ENCODE measurements around the gene TNFSF8. TPM values are rescaled to one million over a fixed set of nuclear protein-coding genes. Genes with fewer than 3 reads are reported as not detected.

The TNFSF8 gene
- total RNA-seq, 2 experiments from 2014 or later: 70.9 to 71.6 TPM

GRCh38 chr9:114916481-114916880 lies 13.9 kb downstream of the TNFSF8 start:
- no peak for TF ChIP-seq CTCF (IDR thresholded peaks at IDR 0.05)
- Mint-ChIP-seq H3K27me3 (no peaks in the 10 kb centered on the region), H3K36me3 (ENCODE audit: low read depth) (peaks cover 93% of the 10 kb centered on the region), H3K4me1 (ENCODE audit: low read depth) (peaks cover 91% of the 10 kb centered on the region), H3K4me3 (no peak overlapping the region), H3K9me3 (no peaks in the 10 kb centered on the region), H3K27ac (peak overlapping the region; percentile 1)
- H3K4me1 ChIP-seq (ENCODE audit: insufficient read depth, low read length): peaks cover 45% of the 10 kb centered on the region
- intact Hi-C loops (cut with DNase I, micrococcal nuclease): loop anchor here in 1 of 2 experiments (5.0 kb wide), 1 partner anchor 329 kb away; the partner anchor contains the start of gene ATP6V1G1
- ChIA-PET POLR2A (interaction anchor here (4.0 kb wide), 1 partner anchor 13 kb away, joined by 18 read pairs; the partner anchor contains the start of gene TNFSF8), CTCF (interaction anchor here (1.5 kb wide), 1 partner anchor 9 kb away, joined by 3 read pairs; no protein-coding TSS in a partner anchor)
- no peaks in the 10 kb centered on the region for H3K9me3 ChIP-seq (ENCODE audit: control insufficient read depth in 1 of 2, insufficient read depth in 1 of 2, low read length in 2 of 2)
- ATAC-seq (ENCODE audit: poor library complexity) (no peak), DNase-seq (no peak)
- H3K27ac ChIP-seq (ENCODE audit: low read depth in 1 of 2, low read length in 2 of 2): no peak overlapping the region
- peaks cover 63% of the 10 kb centered on the region for H3K36me3 ChIP-seq (ENCODE audit: insufficient read depth, low read length)
- no peak overlapping the region for H3K4me3 ChIP-seq (ENCODE audit: low read length)
- H3K27me3 ChIP-seq (ENCODE audit: control insufficient read depth in 1 of 2, insufficient read depth in 2 of 2, low read length in 2 of 2): no peaks in the 10 kb centered on the region

DNA sequence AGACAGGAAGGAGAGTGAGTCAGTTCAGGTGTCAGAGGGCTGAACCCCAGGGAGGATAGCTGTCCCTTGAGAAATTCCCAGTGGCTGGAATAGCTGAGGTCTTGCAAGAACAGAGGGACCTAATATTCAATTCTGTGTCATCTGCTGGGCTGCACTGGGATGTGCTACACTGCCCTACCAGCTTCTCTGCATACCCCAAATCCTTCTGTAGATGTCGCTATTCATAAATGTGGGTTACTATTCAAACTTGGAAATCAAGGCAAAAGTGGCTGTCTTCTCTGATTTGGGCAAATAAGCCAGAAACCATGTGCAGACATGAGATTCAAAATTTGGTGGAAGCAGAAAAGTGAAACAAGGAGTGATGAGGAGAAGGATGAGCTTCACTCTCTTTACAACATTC lies 16.3 kb downstream of the TNFSF8 start:
- POLR2A ChIA-PET: interaction anchor here (0.5 to 4.0 kb wide), 4 partner anchors 8 to 15 kb away, joined by 3 to 18 read pairs (median 4); partner anchors contain the start of gene TNFSF8
- no peak overlapping the region for H3K4me3 Mint-ChIP-seq
- peak overlapping the region; percentile 85 for H3K27ac Mint-ChIP-seq
- TF ChIP-seq CTCF (IDR thresholded peaks at IDR 0.05): no peak
- no peaks in the 10 kb centered on the region for H3K27me3 Mint-ChIP-seq
- peaks cover 58% of the 10 kb centered on the region for H3K36me3 ChIP-seq (ENCODE audit: insufficient read depth, low read length)
- CTCF ChIA-PET: interaction anchor here (1.2 to 1.6 kb wide), 3 partner anchors 9 to 233 kb away, joined by 3 to 4 read pairs (median 4); no protein-coding TSS in a partner anchor
- H3K4me3 ChIP-seq (ENCODE audit: low read length): no peak overlapping the region
- intact Hi-C loops (cut with DNase I, micrococcal nuclease): loop anchor here in 1 of 2 experiments (5.0 kb wide), 1 partner anchor 507 kb away; no protein-coding TSS in a partner anchor
- H3K4me1 ChIP-seq (ENCODE audit: insufficient read depth, low read length): peaks cover 44% of the 10 kb centered on the region
- DNase-seq (no peak), ATAC-seq (ENCODE audit: poor library complexity) (no peak)
- H3K36me3 Mint-ChIP-seq (ENCODE audit: low read depth): peaks cover 92% of the 10 kb centered on the region
- H3K4me1 Mint-ChIP-seq (ENCODE audit: low read depth): peaks cover 91% of the 10 kb centered on the region
- H3K9me3 ChIP-seq (ENCODE audit: control insufficient read depth in 1 of 2, insufficient read depth in 1 of 2, low read length in 2 of 2): no peaks in the 10 kb centered on the region
- H3K9me3 Mint-ChIP-seq: no peaks in the 10 kb centered on the region
- no peak overlapping the region for H3K27ac ChIP-seq (ENCODE audit: low read depth in 1 of 2, low read length in 2 of 2)
- H3K27me3 ChIP-seq (ENCODE audit: control insufficient read depth in 1 of 2, insufficient read depth in 2 of 2, low read length in 2 of 2): no peaks in the 10 kb centered on the region

GRCh38 chr9:114913656-114914055 lies 16.7 kb downstream of the TNFSF8 start:
- Mint-ChIP-seq H3K27ac (peak overlapping the region; percentile 85), H3K36me3 (ENCODE audit: low read depth) (peaks cover 93% of the 10 kb centered on the region)

More at GRCh38 chr9:114913656-114914055, 16.7 kb downstream of the TNFSF8 start:
- no peak overlapping the region for H3K4me3 ChIP-seq (ENCODE audit: low read length)
- ChIA-PET POLR2A (interaction anchor here (1.0 to 4.0 kb wide), 3 partner anchors 8 to 16 kb away, joined by 3 to 18 read pairs (median 7); partner anchors contain the start of gene TNFSF8), CTCF (interaction anchor here (1.2 to 1.6 kb wide), 2 partner anchors 10 to 14 kb away, joined by 4 read pairs; no protein-coding TSS in a partner anchor)
- ATAC-seq (ENCODE audit: poor library complexity) (no peak), DNase-seq (no peak)
- Mint-ChIP-seq H3K27me3 (no peaks in the 10 kb centered on the region), H3K4me1 (ENCODE audit: low read depth) (peaks cover 92% of the 10 kb centered on the region), H3K9me3 (no peaks in the 10 kb centered on the region), H3K4me3 (no peak overlapping the region)
- no peaks in the 10 kb centered on the region for H3K9me3 ChIP-seq (ENCODE audit: control insufficient read depth in 1 of 2, insufficient read depth in 1 of 2, low read length in 2 of 2)
- intact Hi-C loops (cut with DNase I, micrococcal nuclease): loop anchor here in 1 of 2 experiments (5.0 kb wide), 1 partner anchor 506 kb away; no protein-coding TSS in a partner anchor
- peaks cover 47% of the 10 kb centered on the region for H3K4me1 ChIP-seq (ENCODE audit: insufficient read depth, low read length)
- H3K36me3 ChIP-seq (ENCODE audit: insufficient read depth, low read length): peaks cover 58% of the 10 kb centered on the region
- H3K27me3 ChIP-seq (ENCODE audit: control insufficient read depth in 1 of 2, insufficient read depth in 2 of 2, low read length in 2 of 2): no peaks in the 10 kb centered on the region
- H3K27ac ChIP-seq (ENCODE audit: low read depth in 1 of 2, low read length in 2 of 2): no peak overlapping the region
- no peak for TF ChIP-seq CTCF (IDR thresholded peaks at IDR 0.05)

All from CD4-positive, alpha-beta T cell (primary cell).